PFSK-1 (cell line): ENCODE results near the gene RPS6KA2.

Experiments used
- POLR2AphosphoS5 ChIP-seq: IDR thresholded peaks from 2 replicates; pipeline ENCODE4 v1.6.1; 2012; ENCODE audit warnings: low read depth, mild to moderate bottlenecking, control low read depth, low read length, moderate library complexity
- SIN3A ChIP-seq: IDR thresholded peaks from 2 replicates; pipeline ENCODE4 v1.6.1; 2012; ENCODE audit warnings: mild to moderate bottlenecking, low read length, moderate library complexity, borderline replicate concordance; ENCODE audit not compliant: insufficient read depth

GRCh38 chr6:166386111-166386510 lies 240.9 kb downstream of the RPS6KA2 start:
- TF ChIP-seq POLR2AphosphoS5 (no peak), SIN3A (no peak)
